ENCODE results near the gene PEX14.

- TF ChIP-seq CTCF (IDR thresholded peaks at IDR 0.05) (no peak), POLR2A (IDR thresholded peaks at IDR 0.05) (no peak), POLR2AphosphoS5 (IDR thresholded peaks at IDR 0.05; ENCODE audit: insufficient read depth in 1 of 2, low read depth in 1 of 2) (no peak)
Observed at GRCh38 chr1:10650556-10651388, 176.0 kb downstream of the PEX14 start.
